H1 (cell line): ENCODE data around the gene ZNF683. TPM values are rescaled to one million over a fixed set of nuclear protein-coding genes. Genes with fewer than 3 reads are reported as not detected.
"Not testable (repeated sequence)": the region's sequence is repeated elsewhere in the genome, so short reads cannot be mapped to it uniquely, and the experiment has no call there.

Experiments used
- CTCF ChIA-PET: fragments of 300-600 bp; sonication (Branson Sonifier 250); formaldehyde crosslinking; loops from one replicate; lab custom pipeline; 2021; ENCODE audit not compliant: partially characterized antibody; lab: Charles Lee
- POLR2A ChIA-PET: fragments of 300-600 bp; sonication (Branson Sonifier 250); formaldehyde crosslinking; loops from one replicate; lab custom pipeline; 2021; ENCODE audit warnings: inconsistent platforms; ENCODE audit not compliant: partially characterized antibody; lab: Charles Lee
- DNase-seq, 2 experiments: peaks; one replicate each; pipeline versions ENCODE4 v3.0.0 to v3.0.0-alpha.2; 2010 to 2022; ENCODE audit warnings: low spot score in 2 of 2, low read depth in 1 of 2, mixed read lengths in 1 of 2
- FAIRE-seq: peaks from 2 replicates; lab custom pipeline; 2011; peaks lifted over from hg19 to GRCh38; lab: Jason Lieb, UNC
- H2AFZ ChIP-seq: 2 replicates; pipeline ENCODE4 v1.8.1; 2012; ENCODE audit warnings: low read length, inconsistent platforms
- H2AK5ac ChIP-seq: 2 replicates; pipeline ENCODE4 v1.6.1; 2013; ENCODE audit warnings: low read depth, low read length
- H2BK120ac ChIP-seq: replicated peaks from 2 replicates; pipeline ENCODE3; 2013; ENCODE audit warnings: low read depth, low read length, inconsistent platforms
- H2BK12ac ChIP-seq: 2 replicates; pipeline ENCODE4 v1.6.1; 2013; ENCODE audit warnings: low read depth, low read length
- H2BK15ac ChIP-seq: 2 replicates; pipeline ENCODE4 v1.6.1; 2013; ENCODE audit warnings: low read length
- H2BK20ac ChIP-seq: 2 replicates; pipeline ENCODE4 v1.6.1; 2013; ENCODE audit warnings: low read length
- H2BK5ac ChIP-seq: 2 replicates; pipeline ENCODE4 v1.6.1; 2013; ENCODE audit warnings: low read depth, low read length
- H3K14ac ChIP-seq: 2 replicates; pipeline ENCODE4 v1.6.1; 2013; ENCODE audit warnings: inconsistent platforms; ENCODE audit not compliant: insufficient read length
- H3K18ac ChIP-seq: 2 replicates; pipeline ENCODE4 v1.6.1; 2013; ENCODE audit warnings: low read length; ENCODE audit errors: extremely low read depth
- H3K23ac ChIP-seq: 2 replicates; pipeline ENCODE4 v1.6.1; 2013; ENCODE audit warnings: inconsistent platforms; ENCODE audit not compliant: insufficient read length
- H3K23me2 ChIP-seq: 2 replicates; pipeline ENCODE4 v1.6.1; 2013; ENCODE audit warnings: low read depth, low read length
- H3K27ac ChIP-seq: 2 replicates; pipeline ENCODE4 v1.6.1; 2011; ENCODE audit warnings: low read depth, low read length, inconsistent platforms
- H3K27me3 ChIP-seq, 4 experiments: replicated peaks in 1 of 4; 1 replicate in 1 of 4; 2 replicates in 3 of 4; pipeline versions ENCODE4 v1.6.1 to v1.8.1; 2011 to 2013; ENCODE audit warnings: low read length in 3 of 4, mild to moderate bottlenecking in 3 of 4, inconsistent platforms in 2 of 4, mixed read lengths in 2 of 4, moderate library complexity in 1 of 4; ENCODE audit not compliant: control insufficient read depth in 3 of 4, insufficient read depth in 3 of 4; ENCODE audit errors: extremely low read depth in 1 of 4
- H3K36me3 ChIP-seq, 4 experiments: 2 replicates each; pipeline versions ENCODE4 v1.6.1 to v1.8.1; 2011 to 2013; ENCODE audit warnings: mild to moderate bottlenecking in 4 of 4, low read length in 3 of 4, moderate library complexity in 2 of 4, control low read depth in 1 of 4, inconsistent platforms in 1 of 4; ENCODE audit not compliant: insufficient read depth in 4 of 4, control insufficient read depth in 2 of 4
- H3K4ac ChIP-seq: replicated peaks from 2 replicates; pipeline ENCODE3; 2013; ENCODE audit warnings: low read length, low read depth, mixed read lengths, inconsistent platforms; ENCODE audit not compliant: insufficient read length
- H3K4me1 ChIP-seq, 4 experiments: replicated peaks in 1 of 4; 1 replicate in 1 of 4; 2 replicates in 3 of 4; pipeline versions ENCODE4 v1.6.1 to v1.8.1; 2011 to 2013; ENCODE audit warnings: low read length in 3 of 4, inconsistent platforms in 2 of 4, mixed read lengths in 1 of 4; ENCODE audit not compliant: insufficient read depth in 4 of 4, control insufficient read depth in 3 of 4
- H3K4me2 ChIP-seq, 2 experiments: 2 replicates each; pipeline versions ENCODE4 v1.6.1 to v1.8.1; 2011 to 2013; ENCODE audit warnings: low read depth in 2 of 2, low read length in 2 of 2, control low read depth in 1 of 2, inconsistent platforms in 1 of 2, mild to moderate bottlenecking in 1 of 2; ENCODE audit not compliant: insufficient read depth in 1 of 2
- H3K4me3 ChIP-seq, 4 experiments: fragments of 200-600, 300-600 bp in 1 of 4; sonication (generic), shearing (Covaris generic), sonication (Bioruptor Twin) in 1 of 4; 2 replicates each; pipeline versions ENCODE4 v1.5.1 to v1.8.1; 2011 to 2016; ENCODE audit warnings: low read length in 4 of 4, low read depth in 3 of 4, control low read depth in 2 of 4, inconsistent platforms in 2 of 4, mild to moderate bottlenecking in 2 of 4, mixed read lengths in 1 of 4, moderate library complexity in 1 of 4; ENCODE audit not compliant: insufficient read depth in 2 of 4; ENCODE audit errors: extremely low read depth in 1 of 4
- H3K56ac ChIP-seq: replicated peaks from 2 replicates; pipeline ENCODE3; 2013; ENCODE audit warnings: low read depth, mild to moderate bottlenecking, mixed read lengths, low read length, inconsistent platforms; ENCODE audit not compliant: insufficient read length
- H3K79me1 ChIP-seq: 2 replicates; pipeline ENCODE4 v1.6.1; 2013; ENCODE audit warnings: low read depth, low read length, control low read depth
- H3K79me2 ChIP-seq, 2 experiments: 2 replicates each; pipeline versions ENCODE4 v1.6.1 to v1.8.1; 2012 to 2013; ENCODE audit warnings: low read length in 2 of 2, mild to moderate bottlenecking in 2 of 2, inconsistent platforms in 1 of 2; ENCODE audit not compliant: insufficient read depth in 2 of 2, control insufficient read depth in 1 of 2
- H3K9ac ChIP-seq, 4 experiments: replicated peaks in 1 of 4; 1 replicate in 1 of 4; 2 replicates in 3 of 4; pipeline versions ENCODE4 v1.6.1 to v1.8.1; 2011 to 2013; ENCODE audit warnings: low read depth in 3 of 4, low read length in 3 of 4, control low read depth in 2 of 4, mild to moderate bottlenecking in 2 of 4, moderate library complexity in 2 of 4, inconsistent platforms in 1 of 4; ENCODE audit errors: extremely low read depth in 1 of 4
- H3K9me3 ChIP-seq, 2 experiments: 2 replicates each; pipeline versions ENCODE4 v1.6.1 to v1.8.1; 2012 to 2013; ENCODE audit warnings: mild to moderate bottlenecking in 2 of 2, moderate library complexity in 2 of 2, control low read depth in 1 of 2, inconsistent platforms in 1 of 2, low read depth in 1 of 2, low read length in 1 of 2, mixed read lengths in 1 of 2; ENCODE audit not compliant: insufficient read depth in 2 of 2
- H4K20me1 ChIP-seq, 2 experiments: replicated peaks in 1 of 2; 2 replicates each; pipeline versions ENCODE3 to v1.8.1; 2011 to 2013; ENCODE audit warnings: inconsistent platforms in 2 of 2, low read length in 2 of 2, mild to moderate bottlenecking in 1 of 2; ENCODE audit not compliant: insufficient read depth in 2 of 2, control insufficient read depth in 1 of 2
- H4K5ac ChIP-seq: 2 replicates; pipeline ENCODE4 v1.6.1; 2013; ENCODE audit warnings: low read length, low read depth, mixed read lengths, inconsistent platforms; ENCODE audit not compliant: insufficient read length
- H4K8ac ChIP-seq: 2 replicates; pipeline ENCODE4 v1.8.0; 2013; ENCODE audit warnings: mild to moderate bottlenecking, moderate library complexity, low read length, inconsistent platforms; ENCODE audit not compliant: insufficient read depth; ENCODE audit errors: extremely low read depth
- H4K91ac ChIP-seq: replicated peaks from 2 replicates; pipeline ENCODE3; 2013; ENCODE audit warnings: low read length, mixed read lengths, inconsistent platforms; ENCODE audit not compliant: insufficient read length
- WGBS, 2 experiments: shearing (Covaris generic) in 1 of 2; methylation state at CpG; one replicate each; pipeline versions ENCODE4 v1.1.6 to v1.1.7; 2013 to 2015; ENCODE audit warnings: low lambda C conversion rate in 2 of 2, mixed read lengths in 2 of 2, inconsistent platforms in 1 of 2, low coverage in 1 of 2, missing lambda C conversion rate in 1 of 2; ENCODE audit not compliant: insufficient replicate concordance in 2 of 2, insufficient coverage in 1 of 2, insufficient read length in 1 of 2; ENCODE audit errors: extremely low coverage in 1 of 2, missing lambda C conversion rate in 1 of 2; 5-methylcytosine and 5-hydroxymethylcytosine counted together
- polyA plus RNA-seq, 7 experiments: library from polyadenylated mRNA; depleted of rRNA in 3 of 7; stranded (reverse) in 5 of 7; unstranded in 2 of 7; fragments of >200 nt in 5 of 7; fragments of 200-250 nt in 2 of 7; gene quantifications; 1 replicate in 5 of 7; 2 replicates in 1 of 7; 4 replicates in 1 of 7; pipeline versions ENCODE4 v1.2.1 to v1.2.3, GENCODE V29; 2011 to 2013; ENCODE audit warnings: missing spikeins in 2 of 7, mixed read lengths in 2 of 7
- total RNA-seq: library from RNA; stranded (reverse); fragmentation: NEBNext Ultra II Directional; extraction: Animal tissue kit (Norgen Biotek cat#: 25700); gene quantifications from 2 replicates; pipeline ENCODE4 v1.2.1, GENCODE V29; 2021

Gene ZNF683
- total and polyA plus RNA-seq, 2 of the 8 experiments (the other 6 are each of a cell fraction or from before 2014, with no cell fraction given): not detected

GRCh38 chr1:26329380-26329779 lies 43.2 kb downstream of the ZNF683 start:
- not testable (repeated sequence) for H2BK20ac ChIP-seq, H3K4me3 ChIP-seq, H3K9me3 ChIP-seq, H2BK5ac ChIP-seq, H3K27ac ChIP-seq, FAIRE-seq, H2AK5ac ChIP-seq, H2BK15ac ChIP-seq, H3K14ac ChIP-seq, H2AFZ ChIP-seq, H3K4ac ChIP-seq, H3K4me1 ChIP-seq, H4K20me1 ChIP-seq, H4K5ac ChIP-seq, H3K79me1 ChIP-seq, H2BK120ac ChIP-seq, H3K56ac ChIP-seq, H4K8ac ChIP-seq, DNase-seq, H2BK12ac ChIP-seq, H3K23ac ChIP-seq, H3K9ac ChIP-seq, H3K79me2 ChIP-seq, H3K23me2 ChIP-seq, H4K91ac ChIP-seq, H3K18ac ChIP-seq, H3K4me2 ChIP-seq, H3K27me3 ChIP-seq
- peaks cover 5 to 19% (median 16%) of the 10 kb centered on the region in 4 experiments; a peak in 6 of 8 replicates for H3K36me3 ChIP-seq
- 96% methylated on average over 3 of the region's 4 CpGs; no CpG with 5 or more reads in 1 of the 2 experiments for WGBS, 2 experiments
- CTCF ChIA-PET: interaction anchor here (0.7 to 57.0 kb wide), 7 partner anchors 7 to 138 kb away, joined by 3 to 1530 read pairs (median 10); partner anchors contain the start of genes CD52, SH3BGRL3 and UBXN11
- POLR2A ChIA-PET: interaction anchor here (0.6 to 1.7 kb wide), 6 partner anchors 8 to 188 kb away, joined by 3 to 5 read pairs (median 3); no protein-coding TSS in a partner anchor
